ENCODE results near the gene RAB7B.

DNA sequence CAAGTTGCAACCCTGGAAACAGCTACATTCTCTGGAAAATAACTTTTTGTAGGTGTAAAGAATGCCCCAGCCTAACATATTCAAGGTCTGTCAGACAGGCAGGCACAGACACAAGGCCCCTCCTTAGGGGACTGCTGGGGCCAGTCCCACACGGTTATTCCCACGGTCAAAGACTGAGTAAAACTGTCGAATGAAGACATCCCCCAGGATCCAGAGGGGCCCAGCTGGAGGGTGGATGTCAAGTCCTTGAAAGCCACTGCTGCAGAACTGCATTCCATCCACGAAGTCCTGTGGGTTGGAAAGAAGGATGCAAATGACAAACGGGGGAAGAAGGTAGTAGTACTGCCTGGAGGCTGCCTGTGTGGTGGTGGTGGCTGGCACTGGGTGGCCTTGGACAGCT lies 6.9 kb upstream of the RAB7B start:
- TF ChIP-seq, protein P1, sequence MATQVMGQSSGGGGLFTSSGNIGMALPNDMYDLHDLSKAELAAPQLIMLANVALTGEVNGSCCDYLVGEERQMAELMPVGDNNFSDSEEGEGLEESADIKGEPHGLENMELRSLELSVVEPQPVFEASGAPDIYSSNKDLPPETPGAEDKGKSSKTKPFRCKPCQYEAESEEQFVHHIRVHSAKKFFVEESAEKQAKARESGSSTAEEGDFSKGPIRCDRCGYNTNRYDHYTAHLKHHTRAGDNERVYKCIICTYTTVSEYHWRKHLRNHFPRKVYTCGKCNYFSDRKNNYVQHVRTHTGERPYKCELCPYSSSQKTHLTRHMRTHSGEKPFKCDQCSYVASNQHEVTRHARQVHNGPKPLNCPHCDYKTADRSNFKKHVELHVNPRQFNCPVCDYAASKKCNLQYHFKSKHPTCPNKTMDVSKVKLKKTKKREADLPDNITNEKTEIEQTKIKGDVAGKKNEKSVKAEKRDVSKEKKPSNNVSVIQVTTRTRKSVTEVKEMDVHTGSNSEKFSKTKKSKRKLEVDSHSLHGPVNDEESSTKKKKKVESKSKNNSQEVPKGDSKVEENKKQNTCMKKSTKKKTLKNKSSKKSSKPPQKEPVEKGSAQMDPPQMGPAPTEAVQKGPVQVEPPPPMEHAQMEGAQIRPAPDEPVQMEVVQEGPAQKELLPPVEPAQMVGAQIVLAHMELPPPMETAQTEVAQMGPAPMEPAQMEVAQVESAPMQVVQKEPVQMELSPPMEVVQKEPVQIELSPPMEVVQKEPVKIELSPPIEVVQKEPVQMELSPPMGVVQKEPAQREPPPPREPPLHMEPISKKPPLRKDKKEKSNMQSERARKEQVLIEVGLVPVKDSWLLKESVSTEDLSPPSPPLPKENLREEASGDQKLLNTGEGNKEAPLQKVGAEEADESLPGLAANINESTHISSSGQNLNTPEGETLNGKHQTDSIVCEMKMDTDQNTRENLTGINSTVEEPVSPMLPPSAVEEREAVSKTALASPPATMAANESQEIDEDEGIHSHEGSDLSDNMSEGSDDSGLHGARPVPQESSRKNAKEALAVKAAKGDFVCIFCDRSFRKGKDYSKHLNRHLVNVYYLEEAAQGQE (IDR thresholded peaks at IDR 0.05; ENCODE audit: insufficient read depth in 1 of 2, low read depth in 2 of 2, low read length in 2 of 2) = no peak
- TF ChIP-seq TAF1 (IDR thresholded peaks at IDR 0.05; ENCODE audit: borderline replicate concordance, insufficient read depth, low read length) (no peak), POLR2AphosphoS5 (IDR thresholded peaks at IDR 0.05; ENCODE audit: low read depth, low read length) (no peak), FOXP2 (optimal IDR thresholded peaks at IDR 0.05; ENCODE audit: borderline replicate concordance, extremely low read depth, extremely low read length, insufficient read depth) (no peak), SIN3A (IDR thresholded peaks at IDR 0.05; ENCODE audit: borderline replicate concordance, insufficient read depth, low read length) (no peak)
